NCI-H446 treated with DMSO at 0.1 percent for 48 hours (cell line): ENCODE data around the gene DGCR6L.
"Not testable (repeated sequence)": the region's sequence is repeated elsewhere in the genome, so short reads cannot be mapped to it uniquely, and the experiment has no call there.

Experiments used
- DNase-seq: peaks from one replicate; lab custom pipeline; 2025; lab: John Stamatoyannopoulos, UW

Gene DGCR6L

GRCh38 chr22:20325996-20326395 lies 6.1 kb upstream of the DGCR6L start:
- not testable (repeated sequence) for DNase-seq

- no peak for DNase-seq
Measured at GRCh38 chr22:20324139-20324516, 4.3 kb upstream of the DGCR6L start.

GRCh38 chr22:20321552-20322211 lies 1.8 kb upstream of the DGCR6L start:
- DNase-seq: not testable (repeated sequence)

GRCh38 chr22:20320659-20321551 lies 1.0 kb upstream of the DGCR6L start:
- DNase-seq: not testable (repeated sequence)

GRCh38 chr22:20319041-20319744 lies 667 bp downstream of the DGCR6L start:
- DNase-seq: no peak

GRCh38 chr22:20318043-20318688 lies 1.7 kb downstream of the DGCR6L start:
- DNase-seq: not testable (repeated sequence)

GRCh38 chr22:20317402-20318042 lies 2.3 kb downstream of the DGCR6L start:
- DNase-seq: not testable (repeated sequence)

- DNase-seq: no peak
Measured at GRCh38 chr22:20316844-20317401, 2.9 kb downstream of the DGCR6L start.

GRCh38 chr22:20316217-20316843 lies 3.5 kb downstream of the DGCR6L start:
- no peak for DNase-seq

- no peak for DNase-seq
Measured at GRCh38 chr22:20315337-20316216, 4.3 kb downstream of the DGCR6L start.

GRCh38 chr22:20314741-20315336 lies 5.0 kb downstream of the DGCR6L start:
- not testable (repeated sequence) for DNase-seq

- DNase-seq: not testable (repeated sequence)
Measured at GRCh38 chr22:20314206-20314605, 5.7 kb downstream of the DGCR6L start.

- not testable (repeated sequence) for DNase-seq
Measured at GRCh38 chr22:20313306-20314077, 6.4 kb downstream of the DGCR6L start.

- DNase-seq: no peak
Measured at GRCh38 chr22:20312396-20313191, 7.3 kb downstream of the DGCR6L start.

- DNase-seq: not testable (repeated sequence)
Measured at GRCh38 chr22:20311249-20312062, 8.4 kb downstream of the DGCR6L start.

GRCh38 chr22:20310773-20311172 lies 9.1 kb downstream of the DGCR6L start:
- DNase-seq: not testable (repeated sequence)

- DNase-seq: not testable (repeated sequence)
Measured at GRCh38 chr22:20310180-20310579, 9.7 kb downstream of the DGCR6L start.
